Measurements from ENCODE around the gene HASPIN.

Gene HASPIN

DNA sequence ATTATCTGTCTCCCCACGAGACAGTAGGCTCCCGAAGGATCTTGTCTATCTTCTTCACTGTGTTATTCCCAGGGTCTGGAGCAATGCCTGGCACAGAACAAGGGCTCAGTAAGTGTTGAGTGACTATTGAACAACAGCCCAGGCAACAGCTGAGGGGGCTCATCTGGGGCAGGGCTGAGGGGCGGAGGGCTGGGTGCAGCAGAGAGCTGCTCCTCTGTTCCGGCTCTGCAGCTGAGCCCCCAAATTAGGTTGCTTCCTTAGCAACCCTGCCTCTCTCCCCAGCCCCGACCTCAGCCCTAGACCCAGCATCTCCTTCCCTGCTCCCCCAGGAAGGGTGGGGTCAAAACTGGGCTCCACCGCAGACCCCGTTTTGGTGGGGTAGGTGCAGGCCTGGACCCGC, 45.1 kb downstream of the HASPIN start:
- no peak for DNase-seq

DNA sequence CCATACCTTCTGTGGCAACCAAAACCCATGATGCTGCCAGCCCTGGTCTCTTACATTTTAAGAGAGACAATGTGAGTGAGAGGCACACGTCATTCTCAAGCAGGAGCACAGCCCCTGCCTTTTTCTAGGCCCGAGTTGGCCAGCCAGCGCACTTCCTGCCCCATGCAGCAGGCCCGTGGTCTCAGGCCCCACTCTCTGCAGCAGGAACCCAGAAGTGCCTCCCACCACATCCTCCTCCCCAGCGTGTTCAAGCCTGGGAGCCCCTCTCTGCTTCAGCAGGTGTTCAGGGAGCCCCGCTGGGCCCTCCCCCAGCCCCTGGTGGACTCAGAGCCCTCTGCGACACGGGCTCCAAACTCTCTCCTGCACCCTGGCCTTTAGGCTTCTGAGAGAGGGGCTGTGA, 46.8 kb downstream of the HASPIN start:
- no peak for DNase-seq

GRCh38 chr17:3771140-3771539, 47.4 kb downstream of the HASPIN start:
- DNase-seq = no peak

- DNase-seq = no peak
Observed at GRCh38 chr17:3772764-3773163, 49.1 kb downstream of the HASPIN start.

- no peak for DNase-seq
Observed at GRCh38 chr17:3773511-3773910, 49.8 kb downstream of the HASPIN start.

- DNase-seq = no peak
Observed at GRCh38 chr17:3773966-3774365, 50.3 kb downstream of the HASPIN start.

All from activated CD4-positive, alpha-beta T cell treated with anti-CD3 and anti-CD28 coated beads for 4 hours (primary cell).